Lower leg skin (tissue), 4 donors: ENCODE data around the gene SCUBE3. TPM values are rescaled to one million over a fixed set of nuclear protein-coding genes. Genes with fewer than 3 reads are reported as not detected.

ENCODE experiments used
- DNase-seq, 2 donors: peaks; one replicate each; pipeline ENCODE4 v3.0.0-alpha.2; 2019; ENCODE audit warnings: low spot score in 2 of 2
- H3K4me3 ChIP-seq: fragments of 200-600 bp; sonication (generic); 2 replicates; pipeline ENCODE4 v1.5.1; 2017; ENCODE audit warnings: mild to moderate bottlenecking, low read depth; ENCODE audit not compliant: poor library complexity, severe bottlenecking
- POLR2A ChIP-seq, 2 donors: fragments of 450-650 bp; IDR thresholded peaks; one replicate each; pipeline ENCODE4 v1.6.1; 2016 to 2017; ENCODE audit warnings: antibody characterized with exemption in 2 of 2, mild to moderate bottlenecking in 1 of 2, moderate library complexity in 1 of 2
- WGBS, 2 donors: methylation state at CpG; one replicate each; pipeline ENCODE4 v1.1.5; 2018; 5-methylcytosine and 5-hydroxymethylcytosine counted together
- intact Hi-C: fragments of 100-400 bp; cut with DNase I; formaldehyde crosslinking; loops from one replicate; pipeline ENCODE4 v1.15.0; 2023; ENCODE audit warnings: low total_unique reads
- total RNA-seq, 4 donors: library from RNA; depleted of rRNA; stranded (reverse); fragments of >200 nt; gene quantifications; one replicate each; pipeline ENCODE4 v1.1.0, GENCODE V29; 2016
- TF ChIP-seq, protein P1 (sequence below), 3 donors: fragments of 450-650 bp; IDR thresholded peaks; one replicate each; pipeline ENCODE4 v1.5.1; 2016; ENCODE audit warnings: antibody characterized with exemption in 3 of 3, mild to moderate bottlenecking in 3 of 3, moderate library complexity in 2 of 3

SCUBE3 gene
- total RNA-seq, 4 donors from 2014 or later = 0.13 to 0.91 (median 0.39) TPM; not detected in 1

- no peak overlapping the region for H3K4me3 ChIP-seq
- intact Hi-C loops = no loop called here
- DNase-seq = no peak
- 69 to 75% methylated on average over 5 of the region's 5 CpGs for WGBS, 2 donors
- TF ChIP-seq POLR2A (IDR thresholded peaks at IDR 0.05) = no peak
- TF ChIP-seq, protein P1, sequence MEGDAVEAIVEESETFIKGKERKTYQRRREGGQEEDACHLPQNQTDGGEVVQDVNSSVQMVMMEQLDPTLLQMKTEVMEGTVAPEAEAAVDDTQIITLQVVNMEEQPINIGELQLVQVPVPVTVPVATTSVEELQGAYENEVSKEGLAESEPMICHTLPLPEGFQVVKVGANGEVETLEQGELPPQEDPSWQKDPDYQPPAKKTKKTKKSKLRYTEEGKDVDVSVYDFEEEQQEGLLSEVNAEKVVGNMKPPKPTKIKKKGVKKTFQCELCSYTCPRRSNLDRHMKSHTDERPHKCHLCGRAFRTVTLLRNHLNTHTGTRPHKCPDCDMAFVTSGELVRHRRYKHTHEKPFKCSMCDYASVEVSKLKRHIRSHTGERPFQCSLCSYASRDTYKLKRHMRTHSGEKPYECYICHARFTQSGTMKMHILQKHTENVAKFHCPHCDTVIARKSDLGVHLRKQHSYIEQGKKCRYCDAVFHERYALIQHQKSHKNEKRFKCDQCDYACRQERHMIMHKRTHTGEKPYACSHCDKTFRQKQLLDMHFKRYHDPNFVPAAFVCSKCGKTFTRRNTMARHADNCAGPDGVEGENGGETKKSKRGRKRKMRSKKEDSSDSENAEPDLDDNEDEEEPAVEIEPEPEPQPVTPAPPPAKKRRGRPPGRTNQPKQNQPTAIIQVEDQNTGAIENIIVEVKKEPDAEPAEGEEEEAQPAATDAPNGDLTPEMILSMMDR (IDR thresholded peaks at IDR 0.05) = no peak
Observed at GRCh38 chr6:35166520-35166919, 47.2 kb upstream of the SCUBE3 start.

- intact Hi-C loops = no loop called here
- DNase-seq = no peak
Observed at GRCh38 chr6:35167505-35167904, 46.3 kb upstream of the SCUBE3 start.

DNA sequence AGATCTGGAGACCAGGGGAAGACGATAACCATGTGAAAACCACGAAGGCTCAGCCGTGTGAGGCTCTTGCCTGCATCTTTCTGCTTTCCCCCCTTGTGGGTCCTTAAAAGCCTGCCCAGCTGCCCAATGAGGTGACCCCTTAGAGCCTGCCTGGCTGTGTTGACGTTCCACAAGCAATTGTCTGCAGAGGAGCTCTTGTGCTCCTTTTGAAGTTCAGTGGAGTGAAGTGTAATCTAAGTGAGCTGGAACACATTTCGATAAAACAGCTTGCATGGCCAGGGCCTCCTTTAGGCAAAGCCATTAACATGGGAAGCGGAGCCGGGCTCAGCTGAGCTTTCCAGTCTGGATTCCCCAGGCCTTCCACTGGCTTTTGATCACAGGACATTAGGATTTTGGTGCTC lies 45.3 kb upstream of the SCUBE3 start:
- H3K4me3 ChIP-seq = no peak overlapping the region
- no peak for TF ChIP-seq POLR2A (IDR thresholded peaks at IDR 0.05)
- TF ChIP-seq, protein P1 (IDR thresholded peaks at IDR 0.05) = no peak
- DNase-seq = peak in 1 of 2 donors; percentile 62
- 75 to 84% methylated on average over 7 of the region's 7 CpGs for WGBS, 2 donors
- intact Hi-C loops = no loop called here

More at GRCh38 chr6:35167505-35167904, 46.3 kb upstream of the SCUBE3 start:
- no peak overlapping the region for H3K4me3 ChIP-seq
- TF ChIP-seq POLR2A (IDR thresholded peaks at IDR 0.05) = no peak
- TF ChIP-seq, protein P1 (IDR thresholded peaks at IDR 0.05) = no peak

DNA sequence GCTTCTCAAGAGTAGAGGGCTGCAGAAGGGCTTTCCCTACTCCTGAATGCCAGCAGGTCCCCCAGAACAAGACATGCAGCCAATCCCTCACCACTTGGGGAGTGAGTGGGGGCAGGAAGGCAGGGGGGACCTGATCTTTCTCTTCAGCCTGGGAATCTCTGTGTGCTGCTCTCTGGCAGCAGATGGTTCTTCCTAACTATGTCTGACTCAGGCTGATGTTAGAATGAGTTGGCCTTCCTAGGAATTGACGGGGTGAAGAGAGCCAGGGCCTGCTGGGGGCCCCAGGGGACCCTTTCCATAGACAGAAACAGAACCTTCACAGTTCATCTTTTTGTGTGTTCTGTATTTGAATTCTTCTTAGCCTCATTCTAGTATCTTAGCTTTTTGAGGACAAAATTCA lies 43.6 kb upstream of the SCUBE3 start:
- no peak for TF ChIP-seq POLR2A (IDR thresholded peaks at IDR 0.05)
- TF ChIP-seq, protein P1 (IDR thresholded peaks at IDR 0.05) = no peak
- intact Hi-C loops = no loop called here
- H3K4me3 ChIP-seq = no peak overlapping the region
- peak in 1 of 2 donors; percentile 48 for DNase-seq
- WGBS, 2 donors = 72 to 74% methylated on average over 1 of the region's 1 CpG

DNA sequence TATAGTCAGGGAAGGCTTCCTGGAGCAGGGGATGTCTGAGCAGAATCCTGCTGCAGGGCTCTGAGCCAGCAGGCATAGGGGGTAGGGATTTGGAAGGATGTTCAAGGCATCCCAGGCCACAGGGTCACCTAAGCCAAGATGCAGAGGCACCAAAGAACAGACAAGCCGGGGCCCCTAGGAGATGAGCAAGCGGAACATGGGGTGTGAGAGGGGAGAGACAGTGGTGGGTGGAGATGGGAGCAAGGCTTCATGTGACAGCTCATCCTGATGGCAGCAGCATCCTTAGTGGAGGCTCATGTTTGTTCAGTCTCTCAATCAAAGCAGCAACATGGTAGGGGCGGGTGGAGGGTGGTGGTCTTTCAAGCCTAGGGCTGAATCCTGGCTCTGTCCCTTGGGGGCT lies 42.9 kb upstream of the SCUBE3 start:
- DNase-seq = no peak
- TF ChIP-seq, protein P1 (IDR thresholded peaks at IDR 0.05) = no peak
- no peak for TF ChIP-seq POLR2A (IDR thresholded peaks at IDR 0.05)
- WGBS, 2 donors = 89 to 93% methylated on average over 3 of the region's 3 CpGs
- no peak overlapping the region for H3K4me3 ChIP-seq
- intact Hi-C loops = no loop called here

DNA sequence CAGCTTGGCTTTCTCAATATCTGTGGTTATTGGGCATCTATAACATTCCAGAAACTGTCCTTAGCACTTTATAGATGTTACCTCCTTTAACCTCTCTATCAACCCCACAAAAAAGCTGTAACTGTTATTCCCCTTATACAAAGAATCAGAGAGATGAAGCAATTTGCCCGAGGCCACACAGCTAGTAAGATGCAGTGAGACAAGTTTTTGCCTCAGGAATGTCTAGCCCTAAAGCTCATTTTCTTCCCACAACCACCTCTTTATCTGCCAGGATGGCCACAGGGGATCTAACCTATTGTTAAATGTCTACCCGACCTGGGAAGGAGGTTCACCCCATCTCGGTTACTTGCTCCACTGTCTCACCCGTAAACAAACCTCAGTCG lies 40.7 kb upstream of the SCUBE3 start:
- DNase-seq = peak in 1 of 2 donors; percentile 23
- WGBS, 2 donors = 68 to 72% methylated on average over 5 of the region's 5 CpGs
- TF ChIP-seq, protein P1 (IDR thresholded peaks at IDR 0.05) = no peak
- TF ChIP-seq POLR2A (IDR thresholded peaks at IDR 0.05) = no peak
- intact Hi-C loops = no loop called here
- H3K4me3 ChIP-seq = no peak overlapping the region
